DLD1 (cell line): Measurements from ENCODE around the gene PRPS1L1.

Experiments
- in situ Hi-C: cut with HindIII; loops from 2 replicates; pipeline ENCODE4 v1.10.0; 2017; ENCODE audit warnings: low sequenced_read_pairs

PRPS1L1 gene

GRCh38 chr7:18027628-18028027 lies at the start of gene PRPS1L1:
PRPS1L1 (minus strand) TSS chr7:18027846.
- in situ Hi-C loops: no loop called here

GRCh38 chr7:18076461-18076860 lies 48.8 kb upstream of the PRPS1L1 start:
- in situ Hi-C loops: no loop called here

GRCh38 chr7:18068745-18069144 lies 41.1 kb upstream of the PRPS1L1 start:
- in situ Hi-C loops: no loop called here

GRCh38 chr7:18064242-18064838 lies 36.7 kb upstream of the PRPS1L1 start:
- in situ Hi-C loops: no loop called here

- in situ Hi-C loops: no loop called here
Observed at GRCh38 chr7:18063149-18063901, 35.7 kb upstream of the PRPS1L1 start.

- in situ Hi-C loops: no loop called here
Observed at GRCh38 chr7:18059171-18059570, 31.5 kb upstream of the PRPS1L1 start.

GRCh38 chr7:18053941-18054340 lies 26.3 kb upstream of the PRPS1L1 start:
- in situ Hi-C loops: no loop called here

DNA sequence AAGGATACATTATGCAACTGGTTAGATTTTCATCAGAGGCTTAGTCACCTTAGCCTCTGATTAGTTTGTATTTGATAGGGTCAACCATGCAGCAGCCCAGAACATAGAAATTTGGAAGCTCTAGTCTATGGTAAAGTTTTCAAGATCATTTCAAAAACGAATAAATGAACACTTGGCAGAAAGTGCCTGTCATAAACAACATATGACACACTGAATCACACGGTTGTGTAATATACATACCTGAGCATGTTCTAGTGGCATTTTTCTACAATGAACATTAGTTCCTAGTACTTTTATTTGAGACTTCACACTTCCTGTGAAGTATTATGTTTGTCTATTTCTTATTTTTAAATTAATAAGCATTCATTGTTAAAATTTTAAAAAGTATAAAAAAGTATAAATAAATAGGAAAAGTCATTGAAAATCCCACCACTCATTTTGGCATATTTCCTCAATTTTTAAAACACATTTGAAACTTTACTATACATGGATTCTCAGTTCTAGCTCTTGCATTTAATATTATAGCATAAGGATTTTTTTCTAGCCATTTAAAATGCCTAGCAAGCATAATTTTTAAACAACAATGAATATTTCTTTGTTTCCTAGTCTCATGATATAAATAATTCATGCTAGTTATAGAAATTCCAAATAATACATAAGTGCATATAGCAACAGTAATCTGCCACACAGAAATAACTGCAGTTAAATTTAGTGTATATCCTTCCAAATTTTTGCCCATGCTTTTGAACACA lies 25.7 kb upstream of the PRPS1L1 start:
- in situ Hi-C loops: no loop called here

DNA sequence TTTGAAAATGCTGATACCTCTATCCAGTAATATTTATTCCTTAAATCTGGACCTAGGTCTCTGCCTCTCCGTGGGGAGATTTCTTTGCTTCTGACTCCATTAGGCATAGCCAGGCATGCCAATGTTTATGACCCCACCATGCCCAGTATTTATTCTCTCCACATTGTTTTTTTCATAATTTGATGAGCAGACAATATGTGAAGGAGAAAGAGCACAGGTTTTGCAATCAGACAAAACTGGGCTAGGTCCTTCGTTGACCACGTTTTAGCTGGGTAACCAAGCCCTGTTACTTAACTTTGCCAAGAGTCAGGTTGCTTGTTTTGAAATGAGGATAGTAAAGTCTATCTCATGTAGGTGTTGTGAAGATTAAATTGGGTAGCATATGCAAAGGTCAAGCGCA lies 21.6 kb upstream of the PRPS1L1 start:
- in situ Hi-C loops: no loop called here

GRCh38 chr7:18046601-18047000 lies 19.0 kb upstream of the PRPS1L1 start:
- in situ Hi-C loops: no loop called here

DNA sequence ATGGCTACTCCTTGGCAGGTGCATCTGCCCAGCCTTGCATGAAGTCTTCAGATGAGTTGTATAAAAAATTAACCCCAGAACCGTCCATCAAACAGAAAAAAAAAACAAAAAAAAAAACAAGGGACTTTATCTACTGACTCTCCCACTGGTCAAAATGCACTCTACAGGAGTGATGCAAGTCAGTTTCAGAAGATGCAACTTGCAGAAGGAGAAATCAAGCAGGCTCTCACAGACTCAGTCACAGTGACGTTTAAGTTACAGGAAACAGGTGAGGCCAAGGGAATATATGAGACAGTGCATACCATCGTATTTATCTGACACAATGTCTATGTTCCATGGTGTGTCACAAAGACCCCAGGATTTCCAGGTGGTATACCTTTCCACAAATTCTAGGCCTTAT lies 17.5 kb upstream of the PRPS1L1 start:
- in situ Hi-C loops: no loop called here

DNA sequence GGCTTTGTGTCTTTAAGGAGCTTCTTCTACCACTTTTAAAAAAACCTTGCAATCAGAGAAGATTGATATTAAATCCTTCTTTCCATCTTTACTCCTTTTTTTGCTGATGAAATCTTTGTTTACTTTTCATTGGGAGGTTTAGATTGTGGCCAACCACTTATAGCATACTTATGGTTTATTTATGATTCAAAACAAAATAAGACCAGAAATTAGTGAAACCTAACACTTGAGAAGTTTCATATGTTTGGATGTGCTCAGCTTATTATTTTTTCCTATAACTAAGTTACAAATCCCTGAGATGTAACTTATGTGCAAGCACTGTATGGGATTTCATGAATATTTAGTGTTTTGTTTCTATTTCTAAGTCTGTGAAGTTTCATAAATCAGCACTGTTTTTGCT lies 13.5 kb upstream of the PRPS1L1 start:
- in situ Hi-C loops: no loop called here

GRCh38 chr7:18040196-18040595 lies 12.6 kb upstream of the PRPS1L1 start:
- in situ Hi-C loops: no loop called here

DNA sequence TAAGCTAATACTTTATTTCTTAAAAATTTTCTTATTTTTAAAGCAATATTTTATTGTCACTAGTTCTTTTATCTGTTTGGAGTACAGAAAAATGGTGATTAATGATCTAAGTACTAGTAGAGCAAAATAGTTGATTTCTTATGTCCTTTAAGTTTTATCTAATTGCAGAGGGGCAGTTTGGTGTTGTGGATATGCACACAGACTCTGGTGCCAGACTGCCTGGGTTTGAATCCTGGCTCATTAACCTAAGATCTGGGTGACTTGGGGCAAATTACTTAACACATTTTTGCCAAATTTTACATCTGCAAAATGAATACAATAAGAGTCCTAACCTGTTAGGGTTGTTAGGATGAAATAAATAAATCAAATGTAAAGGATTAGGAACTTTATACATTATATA lies 10.7 kb upstream of the PRPS1L1 start:
- in situ Hi-C loops: no loop called here

DNA sequence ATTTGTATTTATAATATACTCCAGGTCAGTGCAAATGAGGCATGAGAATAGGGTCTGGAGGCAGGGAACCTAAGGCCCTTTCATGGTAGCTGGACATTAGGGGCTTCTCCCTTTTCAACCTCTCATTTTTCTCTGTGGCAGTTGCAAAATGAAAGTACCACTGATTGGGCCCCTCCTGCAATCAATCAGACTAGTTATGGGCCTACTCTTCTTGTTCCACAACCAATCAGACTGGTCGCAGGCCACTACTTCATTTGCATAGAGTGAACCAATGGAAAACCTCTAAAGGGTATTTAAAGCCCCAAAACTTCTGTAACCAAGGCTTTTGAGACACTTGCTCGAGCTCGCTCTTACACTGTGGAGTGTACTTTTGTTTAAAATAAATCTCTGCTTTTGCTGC lies 10.0 kb upstream of the PRPS1L1 start:
- in situ Hi-C loops: no loop called here

GRCh38 chr7:18036783-18037182 lies 9.1 kb upstream of the PRPS1L1 start:
- in situ Hi-C loops: no loop called here

- in situ Hi-C loops: no loop called here
Observed at GRCh38 chr7:18030758-18031157, 3.1 kb upstream of the PRPS1L1 start.

DNA sequence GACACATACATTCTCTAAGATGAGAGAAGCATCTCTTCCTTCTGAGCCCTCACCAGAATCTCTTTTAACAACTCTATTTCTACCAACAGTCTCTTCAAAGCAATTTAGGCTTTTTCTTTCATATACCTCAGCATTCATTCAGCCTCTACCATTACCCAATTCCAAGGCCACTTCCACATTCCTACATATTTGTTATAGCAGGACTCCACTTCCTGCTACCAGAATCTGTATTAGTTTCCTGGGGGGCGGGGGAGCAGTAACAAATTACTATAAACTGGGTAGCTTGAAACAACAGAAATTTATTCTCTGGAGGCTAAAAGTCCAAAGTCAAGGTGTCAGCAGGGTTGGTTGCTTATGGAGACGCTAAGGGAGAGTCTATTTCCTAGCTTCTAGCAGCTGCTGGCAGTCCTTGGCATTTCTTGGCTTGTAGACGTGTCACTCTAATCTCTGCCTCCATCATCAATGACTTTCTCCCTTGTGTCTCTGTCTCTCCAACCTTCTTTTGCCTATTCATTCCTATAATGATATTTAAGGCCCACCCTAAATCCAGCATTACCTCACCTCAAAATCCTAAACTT lies 7.4 kb downstream of the PRPS1L1 start:
- in situ Hi-C loops: no loop called here

- in situ Hi-C loops: no loop called here
Observed at GRCh38 chr7:18019555-18019954, 8.1 kb downstream of the PRPS1L1 start.

DNA sequence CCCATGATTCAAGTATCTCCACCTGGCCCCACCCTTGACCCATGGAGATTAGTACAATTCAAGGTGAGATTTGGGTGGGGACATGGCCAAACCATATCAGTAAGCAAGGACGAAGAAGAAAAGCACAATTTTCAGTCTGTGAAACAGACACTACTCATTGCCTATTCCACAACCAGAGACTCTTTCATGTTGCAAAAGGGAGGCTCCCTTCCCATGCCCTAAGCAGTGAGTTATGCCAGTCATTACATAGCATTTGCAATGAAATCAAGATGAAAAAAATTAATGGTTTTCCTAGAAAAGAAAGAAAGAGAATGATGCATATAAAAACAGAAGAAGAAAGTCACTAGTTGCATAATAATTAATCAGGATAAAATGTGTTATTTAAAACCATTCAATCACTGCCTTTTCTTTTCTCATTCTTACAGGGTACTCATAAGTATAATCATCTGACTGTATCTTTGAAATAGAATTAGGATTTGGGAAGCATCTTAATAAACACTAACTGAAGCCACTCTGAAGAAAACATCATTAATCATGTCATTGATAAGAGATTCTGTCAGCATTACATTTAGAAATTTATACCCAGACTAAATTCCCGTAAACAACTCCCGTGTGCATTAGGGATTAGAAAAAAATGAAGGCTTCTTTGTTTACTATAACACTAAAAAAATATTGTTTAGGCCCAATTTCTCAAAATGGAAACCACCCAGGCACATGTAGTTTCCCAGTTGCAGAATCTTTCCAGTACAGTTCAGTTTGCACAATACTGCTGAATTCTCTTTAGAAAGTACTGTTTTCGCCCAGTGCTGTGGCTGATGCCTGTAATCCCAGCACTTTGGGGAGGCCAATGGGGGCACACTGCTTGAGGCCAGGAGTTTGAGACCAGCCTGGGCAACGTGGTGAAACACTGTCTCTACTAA lies 9.1 kb downstream of the PRPS1L1 start:
- in situ Hi-C loops: no loop called here
